Measurements from ENCODE around the gene NAA10. TPM values are rescaled to one million over a fixed set of nuclear protein-coding genes. Genes with fewer than 3 reads are reported as not detected.

Gene NAA10
- polyA plus RNA-seq, 1 donor from 2014 or later, result 117 TPM

DNA sequence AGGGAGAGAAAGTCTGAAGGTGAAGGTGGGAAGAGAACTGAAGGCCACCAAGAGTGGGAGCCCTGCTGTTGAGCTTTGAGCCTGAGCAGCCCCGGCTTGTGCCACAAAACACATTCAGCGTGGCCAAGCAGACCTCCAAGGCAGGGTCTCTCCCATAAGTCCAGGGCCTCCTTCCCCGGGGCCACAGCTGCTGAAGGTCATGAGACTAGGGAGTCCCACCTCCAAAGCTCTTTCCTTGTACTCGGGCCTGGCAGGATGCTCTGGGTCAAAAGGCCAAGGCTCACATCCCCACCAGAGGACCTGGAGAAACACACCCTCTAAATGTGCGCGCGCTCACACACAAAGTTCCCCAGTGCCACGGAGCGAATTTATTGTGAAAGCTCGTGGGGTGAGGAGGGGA lies 5.3 kb downstream of the NAA10 start:
- H3K4me2 ChIP-seq (ENCODE audit: low read length), result no peak overlapping the region
- no peak overlapping the region for H2AFZ ChIP-seq (ENCODE audit: low read depth, low read length)
- H3F3A ChIP-seq (ENCODE audit: insufficient read depth, low read length, poor library complexity, severe bottlenecking), result no peaks in the 10 kb centered on the region
- peak overlapping the region; percentile 49 for H3K4me3 ChIP-seq (ENCODE audit: low read length)
- no peaks in the 10 kb centered on the region for H3K27me3 ChIP-seq (ENCODE audit: insufficient read depth, low read depth, low read length)
- TF ChIP-seq, protein P1, sequence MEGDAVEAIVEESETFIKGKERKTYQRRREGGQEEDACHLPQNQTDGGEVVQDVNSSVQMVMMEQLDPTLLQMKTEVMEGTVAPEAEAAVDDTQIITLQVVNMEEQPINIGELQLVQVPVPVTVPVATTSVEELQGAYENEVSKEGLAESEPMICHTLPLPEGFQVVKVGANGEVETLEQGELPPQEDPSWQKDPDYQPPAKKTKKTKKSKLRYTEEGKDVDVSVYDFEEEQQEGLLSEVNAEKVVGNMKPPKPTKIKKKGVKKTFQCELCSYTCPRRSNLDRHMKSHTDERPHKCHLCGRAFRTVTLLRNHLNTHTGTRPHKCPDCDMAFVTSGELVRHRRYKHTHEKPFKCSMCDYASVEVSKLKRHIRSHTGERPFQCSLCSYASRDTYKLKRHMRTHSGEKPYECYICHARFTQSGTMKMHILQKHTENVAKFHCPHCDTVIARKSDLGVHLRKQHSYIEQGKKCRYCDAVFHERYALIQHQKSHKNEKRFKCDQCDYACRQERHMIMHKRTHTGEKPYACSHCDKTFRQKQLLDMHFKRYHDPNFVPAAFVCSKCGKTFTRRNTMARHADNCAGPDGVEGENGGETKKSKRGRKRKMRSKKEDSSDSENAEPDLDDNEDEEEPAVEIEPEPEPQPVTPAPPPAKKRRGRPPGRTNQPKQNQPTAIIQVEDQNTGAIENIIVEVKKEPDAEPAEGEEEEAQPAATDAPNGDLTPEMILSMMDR (IDR thresholded peaks at IDR 0.05; ENCODE audit: poor library complexity, severe bottlenecking), result no peak
- TF ChIP-seq MXI1 (conservative IDR thresholded peaks at IDR 0.05; ENCODE audit: poor library complexity, severe bottlenecking), result no peak
- TF ChIP-seq, protein P2, sequence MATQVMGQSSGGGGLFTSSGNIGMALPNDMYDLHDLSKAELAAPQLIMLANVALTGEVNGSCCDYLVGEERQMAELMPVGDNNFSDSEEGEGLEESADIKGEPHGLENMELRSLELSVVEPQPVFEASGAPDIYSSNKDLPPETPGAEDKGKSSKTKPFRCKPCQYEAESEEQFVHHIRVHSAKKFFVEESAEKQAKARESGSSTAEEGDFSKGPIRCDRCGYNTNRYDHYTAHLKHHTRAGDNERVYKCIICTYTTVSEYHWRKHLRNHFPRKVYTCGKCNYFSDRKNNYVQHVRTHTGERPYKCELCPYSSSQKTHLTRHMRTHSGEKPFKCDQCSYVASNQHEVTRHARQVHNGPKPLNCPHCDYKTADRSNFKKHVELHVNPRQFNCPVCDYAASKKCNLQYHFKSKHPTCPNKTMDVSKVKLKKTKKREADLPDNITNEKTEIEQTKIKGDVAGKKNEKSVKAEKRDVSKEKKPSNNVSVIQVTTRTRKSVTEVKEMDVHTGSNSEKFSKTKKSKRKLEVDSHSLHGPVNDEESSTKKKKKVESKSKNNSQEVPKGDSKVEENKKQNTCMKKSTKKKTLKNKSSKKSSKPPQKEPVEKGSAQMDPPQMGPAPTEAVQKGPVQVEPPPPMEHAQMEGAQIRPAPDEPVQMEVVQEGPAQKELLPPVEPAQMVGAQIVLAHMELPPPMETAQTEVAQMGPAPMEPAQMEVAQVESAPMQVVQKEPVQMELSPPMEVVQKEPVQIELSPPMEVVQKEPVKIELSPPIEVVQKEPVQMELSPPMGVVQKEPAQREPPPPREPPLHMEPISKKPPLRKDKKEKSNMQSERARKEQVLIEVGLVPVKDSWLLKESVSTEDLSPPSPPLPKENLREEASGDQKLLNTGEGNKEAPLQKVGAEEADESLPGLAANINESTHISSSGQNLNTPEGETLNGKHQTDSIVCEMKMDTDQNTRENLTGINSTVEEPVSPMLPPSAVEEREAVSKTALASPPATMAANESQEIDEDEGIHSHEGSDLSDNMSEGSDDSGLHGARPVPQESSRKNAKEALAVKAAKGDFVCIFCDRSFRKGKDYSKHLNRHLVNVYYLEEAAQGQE (IDR thresholded peaks at IDR 0.05; ENCODE audit: borderline replicate concordance), result no peak
- no peak for TF ChIP-seq TAF1 (IDR thresholded peaks at IDR 0.05; ENCODE audit: low read depth)
- no peak for TF ChIP-seq SMC3 (conservative IDR thresholded peaks at IDR 0.05; ENCODE audit: poor library complexity)
- no peak for TF ChIP-seq EP300 (conservative IDR thresholded peaks at IDR 0.05; ENCODE audit: poor library complexity, severe bottlenecking)
- TF ChIP-seq RAD21 (conservative IDR thresholded peaks at IDR 0.05), result no peak
- TF ChIP-seq POLR2AphosphoS5 (IDR thresholded peaks at IDR 0.05), result no peak
- TF ChIP-seq EZH2 (IDR thresholded peaks at IDR 0.05; ENCODE audit: borderline replicate concordance, insufficient read depth, low read length, poor library complexity, severe bottlenecking), result no peak
- H3K36me3 ChIP-seq (ENCODE audit: insufficient read depth, low read length), result no peaks in the 10 kb centered on the region
- H3K9me3 ChIP-seq (ENCODE audit: low read length), result no peaks in the 10 kb centered on the region
- no peaks in the 10 kb centered on the region for H4K20me1 ChIP-seq (ENCODE audit: insufficient read depth)
- no peak overlapping the region for H3K9ac ChIP-seq (ENCODE audit: low read length)
- peak overlapping the region; percentile 64 for H3K27ac ChIP-seq (ENCODE audit: low read length)
- no peaks in the 10 kb centered on the region for H3K9me2 ChIP-seq (ENCODE audit: insufficient read depth, low read length)
- H3K79me2 ChIP-seq (replicated peaks; ENCODE audit: insufficient read depth, low read length), result no peaks in the 10 kb centered on the region

DNA sequence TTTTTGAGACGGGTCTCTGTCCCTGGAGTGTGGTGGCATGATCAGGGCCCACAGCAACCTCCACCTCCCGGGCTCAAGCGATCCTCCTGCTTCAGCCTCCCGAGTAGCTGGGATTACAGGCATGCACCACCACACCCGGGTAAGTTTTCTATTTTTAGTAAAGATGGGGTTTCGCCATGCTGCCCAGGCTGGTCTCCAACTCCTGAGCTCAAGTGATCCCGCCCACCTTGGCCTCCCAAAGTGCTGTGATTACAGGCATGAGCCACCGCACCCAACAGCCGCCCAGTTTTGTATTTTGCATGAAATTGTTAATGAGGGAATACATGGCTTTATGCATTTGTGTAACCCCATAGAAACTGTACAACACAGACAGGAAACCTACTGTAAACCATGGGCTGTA lies 6.0 kb downstream of the NAA10 start:
- Histone ChIP-seq H3K9ac (ENCODE audit: low read length) (no peak overlapping the region), H3K9me3 (ENCODE audit: low read length) (no peaks in the 10 kb centered on the region), H4K20me1 (ENCODE audit: insufficient read depth) (no peaks in the 10 kb centered on the region), H3K36me3 (ENCODE audit: insufficient read depth, low read length) (no peaks in the 10 kb centered on the region), H3K9me2 (ENCODE audit: insufficient read depth, low read length) (no peaks in the 10 kb centered on the region), H2AFZ (ENCODE audit: low read depth, low read length) (no peak overlapping the region), H3K27ac (ENCODE audit: low read length) (peak overlapping the region; percentile 64), H3F3A (ENCODE audit: insufficient read depth, low read length, poor library complexity, severe bottlenecking) (no peaks in the 10 kb centered on the region), H3K4me3 (ENCODE audit: low read length) (peak overlapping the region; percentile 49), H3K4me2 (ENCODE audit: low read length) (no peak overlapping the region), H3K79me2 (replicated peaks; ENCODE audit: insufficient read depth, low read length) (no peaks in the 10 kb centered on the region), H3K27me3 (ENCODE audit: insufficient read depth, low read depth, low read length) (no peaks in the 10 kb centered on the region)
- TF ChIP-seq TAF1 (IDR thresholded peaks at IDR 0.05; ENCODE audit: low read depth) (no peak), EP300 (conservative IDR thresholded peaks at IDR 0.05; ENCODE audit: poor library complexity, severe bottlenecking) (no peak), EZH2 (IDR thresholded peaks at IDR 0.05; ENCODE audit: borderline replicate concordance, insufficient read depth, low read length, poor library complexity, severe bottlenecking) (no peak), POLR2AphosphoS5 (IDR thresholded peaks at IDR 0.05) (no peak), MXI1 (conservative IDR thresholded peaks at IDR 0.05; ENCODE audit: poor library complexity, severe bottlenecking) (no peak), RAD21 (conservative IDR thresholded peaks at IDR 0.05) (no peak), SMC3 (conservative IDR thresholded peaks at IDR 0.05; ENCODE audit: poor library complexity) (no peak)
- TF ChIP-seq, protein P2 (IDR thresholded peaks at IDR 0.05; ENCODE audit: borderline replicate concordance), result no peak
- TF ChIP-seq, protein P1 (IDR thresholded peaks at IDR 0.05; ENCODE audit: poor library complexity, severe bottlenecking), result no peak
